Stimulated activated CD4-positive, alpha-beta T cell treated with anti-CD3 and anti-CD28 coated beads, Interleukin-1b, Interleukin-23, amount 100 ng/mL, for 48 hours (primary cell): ENCODE results near the gene RTN4RL1.

ENCODE experiments used
- DNase-seq: peaks from one replicate; pipeline ENCODE4 v3.0.0-alpha.2; 2020

Gene RTN4RL1

GRCh38 chr17:1943436-1943831, 81.7 kb downstream of the RTN4RL1 start:
- DNase-seq: no peak

DNA sequence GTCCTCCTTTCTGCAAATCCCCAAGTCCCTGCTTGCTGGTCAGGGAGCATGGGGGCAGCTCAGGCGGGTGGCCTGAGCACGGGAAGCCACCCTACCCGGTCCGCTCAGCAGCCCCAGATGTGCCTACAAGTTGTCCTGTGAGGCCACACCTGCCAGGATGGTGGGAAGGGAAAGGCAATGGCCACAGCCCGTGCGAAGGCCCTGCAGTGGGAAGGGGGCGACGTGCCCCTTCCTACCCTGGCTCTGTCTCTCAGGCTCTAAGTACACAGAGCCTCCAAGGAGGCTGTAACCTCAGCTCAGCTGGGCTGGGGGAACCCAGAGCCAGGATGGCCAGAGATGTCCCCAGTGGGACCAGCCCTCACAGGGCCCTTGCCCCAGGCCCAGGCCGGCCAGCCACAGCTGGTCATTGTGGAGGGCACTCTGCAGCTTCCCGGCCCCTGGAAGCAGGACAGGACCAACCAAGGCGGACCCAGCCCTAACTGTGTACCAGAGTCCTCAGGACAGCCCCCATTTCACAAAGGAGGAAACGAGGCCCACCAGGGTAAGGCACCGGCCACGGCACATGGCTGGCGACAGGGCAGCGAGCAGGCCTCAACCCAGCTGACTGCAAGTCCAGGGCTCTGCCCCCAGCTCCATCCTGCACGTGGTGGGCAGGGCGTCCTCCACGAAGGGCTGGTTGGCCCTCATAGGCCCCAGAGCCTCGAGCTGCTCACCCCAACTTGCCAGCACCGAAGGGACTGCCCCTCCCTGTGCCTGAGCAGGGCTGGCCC, 82.3 kb downstream of the RTN4RL1 start:
- no peak for DNase-seq

DNA sequence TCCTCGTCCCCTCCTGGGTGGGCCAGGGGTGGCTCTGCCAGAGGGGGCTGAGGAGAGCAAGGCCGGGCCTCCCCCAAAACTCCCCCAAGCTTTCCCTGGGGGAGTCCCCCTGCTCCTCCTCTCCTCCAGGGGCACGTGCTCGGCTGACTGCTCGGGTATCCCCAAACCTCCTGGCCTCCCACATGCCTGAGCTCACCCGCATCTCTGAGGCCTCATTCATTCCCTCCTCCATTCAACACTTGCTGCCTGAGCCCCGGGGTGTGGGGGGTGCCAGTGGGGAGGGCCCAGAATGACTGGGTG, 83.1 kb downstream of the RTN4RL1 start:
- no peak for DNase-seq

DNA sequence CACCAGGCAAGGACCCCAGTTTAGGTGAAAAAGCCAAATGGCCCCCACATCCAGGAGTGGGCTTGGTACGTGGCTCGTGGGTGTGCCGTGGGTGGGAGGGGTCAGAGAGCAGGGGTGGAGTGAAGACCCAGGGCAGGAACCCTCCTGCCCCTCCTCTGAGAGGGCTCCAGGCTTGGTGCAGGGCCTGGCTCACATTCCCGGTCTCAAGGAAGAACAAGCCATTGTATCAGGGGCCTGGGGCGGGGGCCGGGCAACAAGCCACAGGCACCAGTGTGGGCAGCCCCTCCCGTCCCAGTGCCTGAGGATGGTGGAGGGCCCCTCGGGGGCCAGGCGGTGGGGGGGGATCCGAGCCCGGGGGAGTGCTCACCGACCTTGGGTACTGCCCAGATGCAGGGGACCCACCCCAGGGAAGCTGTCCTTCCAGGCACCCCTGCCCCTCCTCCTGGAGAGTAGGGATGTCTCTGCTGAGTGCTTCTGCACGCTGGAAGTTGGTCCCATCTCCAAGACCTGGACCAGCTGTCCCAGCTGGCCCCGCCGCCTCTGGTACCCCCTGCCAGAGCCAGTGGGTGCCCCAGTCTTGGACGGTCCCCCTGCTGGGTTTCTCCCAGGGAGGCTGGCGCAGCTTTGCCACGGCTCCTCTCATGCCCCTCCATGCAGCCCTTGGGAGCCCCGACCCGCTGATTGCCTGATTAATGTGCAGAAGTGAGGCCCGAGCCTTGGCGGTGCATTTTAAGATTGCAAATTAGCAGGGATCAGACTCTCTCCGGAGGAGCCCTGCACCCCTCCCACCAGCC, 83.7 kb downstream of the RTN4RL1 start:
- DNase-seq: no peak

- DNase-seq: no peak
These were observed 84.3 kb downstream of the RTN4RL1 start for GRCh38 chr17:1940810-1941185.

DNA sequence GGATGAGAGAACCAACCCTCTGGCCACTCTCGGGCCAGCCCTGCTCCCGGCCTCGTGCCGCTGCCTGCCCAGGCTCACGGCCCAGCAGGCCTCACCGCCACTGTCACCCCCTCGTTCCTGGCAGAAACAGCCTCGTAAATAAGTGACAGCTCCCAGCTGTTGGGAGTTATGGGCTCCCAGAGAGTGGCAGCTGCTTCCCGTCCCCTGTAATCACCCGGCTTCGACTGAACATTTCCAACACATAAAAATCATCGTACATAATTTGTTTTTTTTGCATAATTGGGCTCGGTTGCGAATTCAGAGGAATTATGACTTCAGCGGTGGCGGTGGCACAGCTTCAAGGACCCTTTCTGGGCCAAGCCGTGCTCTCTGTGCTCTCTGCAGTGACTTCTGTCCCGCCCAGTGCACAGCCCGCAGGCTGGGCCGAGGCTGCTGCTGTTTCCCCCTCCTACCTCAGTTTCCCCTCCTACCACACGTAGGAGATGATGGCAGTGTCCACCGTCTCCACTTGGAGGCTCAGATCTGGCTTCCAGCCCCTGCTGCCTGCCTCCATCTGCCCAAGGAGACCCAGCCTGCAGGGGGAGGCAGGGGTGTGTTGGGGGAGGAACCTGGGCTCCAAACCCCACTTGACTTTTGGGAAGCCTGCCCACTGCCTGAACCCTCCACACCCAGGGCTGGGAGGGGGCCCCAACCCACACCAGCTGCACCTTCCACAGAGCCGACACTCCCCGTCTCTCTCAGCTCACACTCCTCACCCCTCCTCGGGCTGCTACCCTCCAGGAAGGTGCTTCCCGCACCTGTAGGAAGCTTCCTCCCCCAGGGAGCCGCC, 84.9 kb downstream of the RTN4RL1 start:
- no peak for DNase-seq

DNA sequence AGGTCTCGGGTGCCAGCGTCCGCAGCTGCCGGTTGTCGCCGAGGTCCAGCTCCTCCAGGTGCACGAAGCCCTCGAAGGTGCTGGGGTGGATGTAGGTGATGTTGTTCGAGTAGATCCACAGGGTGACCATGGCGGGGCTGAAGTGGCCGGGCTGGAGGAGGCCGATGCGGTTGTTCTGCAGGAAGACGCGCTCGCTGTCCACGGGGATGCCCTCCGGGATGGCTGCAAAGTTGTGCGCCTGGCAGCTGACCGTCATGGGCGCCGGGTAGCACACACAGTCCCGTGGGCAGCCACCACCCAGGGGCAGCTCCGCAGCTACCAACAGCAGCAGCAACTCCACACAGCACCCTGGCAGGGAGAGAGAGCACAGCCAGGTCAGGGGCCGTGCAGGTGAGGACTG, 87.7 kb downstream of the RTN4RL1 start:
- DNase-seq: no peak

DNA sequence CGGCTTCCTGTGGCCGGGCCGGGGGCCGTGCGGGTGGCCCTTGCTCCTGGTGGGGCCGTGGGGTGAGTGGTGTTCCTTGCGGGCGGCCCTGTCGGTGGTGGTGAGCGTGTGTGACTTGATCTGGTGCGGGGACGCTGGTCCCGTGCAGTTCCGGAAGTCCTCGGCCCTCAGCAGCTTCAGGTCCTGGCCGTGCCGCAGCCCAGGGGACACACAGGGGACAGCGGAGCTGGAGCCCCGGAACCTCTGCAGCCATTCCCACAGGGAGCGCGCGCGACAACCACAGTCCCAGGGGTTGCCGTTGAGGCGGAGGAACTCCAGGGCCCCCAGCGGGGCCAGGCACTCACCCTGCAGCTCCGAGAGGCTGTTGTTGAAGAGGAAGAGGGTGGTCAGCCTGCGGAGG, 88.4 kb downstream of the RTN4RL1 start:
- no peak for DNase-seq

GRCh38 chr17:1934901-1935300, 90.2 kb downstream of the RTN4RL1 start:
- DNase-seq: no peak

- DNase-seq: no peak
These were observed 91.0 kb downstream of the RTN4RL1 start for GRCh38 chr17:1933875-1934715.

GRCh38 chr17:1931844-1932579, 93.1 kb downstream of the RTN4RL1 start:
- DNase-seq: no peak

DNA sequence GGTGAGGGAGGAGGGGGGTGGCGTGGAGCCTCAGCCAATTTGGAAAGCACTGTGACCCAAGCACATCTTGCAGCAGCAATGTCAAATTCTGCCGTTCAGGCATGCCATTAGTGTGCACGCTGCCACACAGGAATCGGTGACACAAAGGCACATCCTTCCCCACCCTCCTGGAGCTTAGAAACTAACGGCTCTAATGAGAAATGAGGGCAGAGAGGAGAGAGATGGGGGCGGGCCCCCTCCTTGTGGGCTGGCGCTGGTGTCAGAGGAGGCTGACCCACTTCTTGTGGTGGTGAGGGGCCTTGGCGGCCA, 94.8 kb downstream of the RTN4RL1 start:
- DNase-seq: no peak

- no peak for DNase-seq
These were observed 96.2 kb downstream of the RTN4RL1 start for GRCh38 chr17:1928976-1929375.

- no peak for DNase-seq
These were observed 104.2 kb downstream of the RTN4RL1 start for GRCh38 chr17:1920948-1921351.

DNA sequence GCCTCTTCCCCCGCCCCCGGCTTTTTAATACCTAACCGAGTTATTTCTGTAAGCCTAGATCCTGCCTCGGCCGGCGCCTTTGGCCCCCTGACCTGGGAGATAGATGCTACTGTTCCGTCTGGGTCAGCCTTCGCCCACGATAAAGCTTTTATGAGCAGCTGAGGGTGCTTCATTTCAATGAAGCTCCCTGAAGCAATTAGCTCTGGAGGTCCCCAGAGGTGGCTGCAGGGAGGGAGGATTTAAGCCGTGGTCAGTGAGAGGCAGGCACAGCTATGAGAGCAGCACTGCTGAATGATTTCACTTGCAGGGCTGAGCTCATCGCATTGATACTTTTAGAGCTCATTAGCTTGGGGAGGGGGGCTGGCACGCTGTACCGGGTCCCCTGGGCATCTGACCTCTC, 105.9 kb downstream of the RTN4RL1 start:
- no peak for DNase-seq

DNA sequence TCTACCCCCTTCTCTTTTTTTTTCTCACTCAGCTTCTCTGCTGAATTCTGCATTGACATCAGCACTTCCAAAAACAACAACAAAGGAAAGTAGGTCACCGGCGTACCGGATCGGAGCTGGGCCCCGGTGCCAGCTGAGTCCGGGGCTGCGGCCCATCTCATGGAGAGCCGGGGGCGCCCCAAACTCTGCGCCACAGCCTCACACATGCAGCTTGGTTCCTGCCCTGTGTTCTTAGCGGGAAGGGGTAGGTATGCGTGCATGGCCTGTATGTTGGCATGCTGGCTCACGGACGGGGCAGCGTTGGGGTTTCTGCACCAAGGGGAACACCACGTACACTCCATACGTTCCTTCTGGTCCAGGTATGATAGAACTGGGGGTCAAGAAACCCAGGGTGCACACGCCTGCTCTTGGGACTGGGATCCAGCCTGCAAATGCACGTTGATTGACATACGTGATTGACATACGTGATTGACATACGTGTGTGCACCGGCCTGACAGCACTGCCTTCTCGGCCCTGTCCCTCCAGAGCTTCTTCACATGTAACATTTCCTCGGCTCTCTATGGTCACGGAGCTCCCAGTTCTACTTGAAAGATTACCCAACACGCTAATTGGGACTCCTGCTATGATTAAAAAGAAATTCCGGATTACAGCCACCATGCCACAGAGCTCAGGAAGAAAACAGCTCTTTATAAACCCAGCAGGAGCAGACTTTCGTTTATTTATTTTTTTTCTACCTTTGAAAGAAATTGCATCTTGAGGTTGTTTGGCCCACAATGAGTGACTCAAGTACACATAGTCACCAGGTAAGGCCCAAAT, 106.6 kb downstream of the RTN4RL1 start:
- no peak for DNase-seq

DNA sequence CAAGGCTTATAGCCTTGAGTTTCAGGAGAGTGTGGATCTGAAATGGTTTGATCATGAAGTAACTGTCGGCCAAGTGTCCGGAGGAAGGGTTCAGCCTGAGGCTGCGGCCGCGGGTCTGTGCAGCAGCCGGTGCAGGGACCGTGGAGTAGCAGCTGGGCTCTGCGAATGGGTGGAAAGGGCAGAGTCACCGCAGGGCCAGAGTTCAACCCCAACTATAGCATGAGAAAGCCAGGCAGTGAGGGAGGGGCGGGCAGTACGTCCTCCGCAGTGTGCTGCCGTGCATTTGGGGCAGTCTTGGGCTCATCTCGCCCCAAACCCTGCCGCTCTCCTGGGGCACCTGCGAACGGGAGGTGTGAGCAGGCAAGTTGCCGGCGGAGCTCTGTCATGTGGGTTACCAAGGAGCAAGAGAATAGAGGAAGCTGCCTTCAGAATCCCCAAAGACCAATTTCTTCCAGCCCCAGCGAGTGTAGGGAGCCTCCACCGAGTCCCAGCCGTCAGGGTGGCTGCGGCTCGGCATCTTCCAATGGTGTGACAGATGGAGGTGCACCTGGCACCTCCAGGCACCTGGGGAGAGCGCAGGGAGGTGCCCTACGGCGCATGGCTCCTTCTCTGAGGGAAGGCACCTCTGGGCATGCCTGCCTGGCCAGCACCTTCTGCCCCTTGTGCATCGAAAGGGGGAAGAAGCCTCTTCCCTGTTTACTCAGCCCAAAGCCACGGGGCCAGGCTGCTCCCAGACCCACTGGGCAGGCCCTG, 108.0 kb downstream of the RTN4RL1 start:
- DNase-seq: no peak

DNA sequence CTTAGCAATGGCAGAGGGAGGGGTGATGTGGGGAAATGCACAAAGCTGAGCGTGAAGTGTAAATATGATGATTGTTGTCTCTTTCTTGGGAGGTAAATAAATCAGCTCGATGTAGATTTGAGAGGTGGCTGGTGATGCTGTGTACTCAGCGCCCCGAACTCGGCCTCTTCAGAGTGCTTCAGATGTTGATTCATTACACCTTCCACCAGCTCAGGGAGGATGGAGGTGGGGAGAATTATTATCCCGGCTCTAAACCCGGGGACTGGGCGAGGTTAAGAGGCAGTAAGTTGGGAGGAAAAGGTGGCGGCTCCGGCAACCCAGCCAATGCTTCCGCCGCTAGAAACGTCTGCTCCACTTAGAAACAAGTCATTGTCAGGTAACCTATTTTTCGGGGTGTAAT, 108.8 kb downstream of the RTN4RL1 start:
- DNase-seq: no peak

DNA sequence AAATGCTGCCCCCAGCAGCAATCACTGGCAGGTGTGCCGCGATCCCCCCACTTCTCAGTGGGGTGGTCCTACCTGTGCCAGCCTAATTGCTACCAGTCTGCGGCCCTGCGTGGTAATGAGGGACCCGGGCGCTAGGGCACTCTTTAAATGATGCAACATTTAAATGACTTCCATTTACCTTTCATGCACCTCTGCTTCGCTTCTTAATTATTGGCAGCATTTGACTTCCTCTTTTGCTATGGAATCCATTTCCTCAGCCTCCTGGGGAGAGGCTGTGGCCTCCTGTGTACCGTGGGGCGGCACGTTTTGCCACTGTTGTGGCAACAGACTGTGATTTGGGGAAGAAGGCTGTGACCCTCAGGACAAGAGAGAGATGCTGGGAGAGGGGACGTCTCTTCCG, 109.2 kb downstream of the RTN4RL1 start:
- DNase-seq: no peak

GRCh38 chr17:1914661-1915083, 110.5 kb downstream of the RTN4RL1 start:
- no peak for DNase-seq

DNA sequence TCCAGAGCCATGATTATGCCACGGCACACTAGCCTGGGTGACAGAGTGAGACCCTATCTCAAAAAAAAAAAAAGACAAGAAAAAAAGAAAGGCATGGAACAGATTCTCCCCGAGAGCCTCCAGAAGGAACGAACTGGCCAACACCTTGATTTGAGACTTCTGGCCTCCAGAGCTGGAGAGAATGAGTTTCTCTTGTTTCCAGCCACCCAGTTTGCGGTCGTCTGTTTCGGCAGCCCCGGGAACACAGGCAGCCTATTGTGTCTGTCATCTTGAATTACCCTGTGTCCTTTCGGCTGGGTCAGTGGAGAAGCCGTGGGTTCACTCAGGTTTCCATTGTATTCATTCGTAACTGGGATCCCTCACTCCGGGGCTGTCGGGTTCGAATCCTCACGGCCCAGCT, 111.4 kb downstream of the RTN4RL1 start:
- no peak for DNase-seq
